ENCODE data around the gene MRGPRE.

MRGPRE gene

GRCh38 chr11:3213659-3214419, 18.4 kb downstream of the MRGPRE start:
- Histone ChIP-seq H3K4me3 (ENCODE audit: low read length) (no peak overlapping the region), H3K9me3 (ENCODE audit: low read length) (no peaks in the 10 kb centered on the region), H3K36me3 (ENCODE audit: insufficient read depth, low read length) (no peaks in the 10 kb centered on the region), H3K27me3 (ENCODE audit: insufficient read depth, low read length) (peaks cover 1% of the 10 kb centered on the region), H3K4me1 (ENCODE audit: insufficient read depth, low read length) (no peaks in the 10 kb centered on the region), H2AFZ (ENCODE audit: low read depth, low read length) (no peak overlapping the region)

GRCh38 chr11:3208272-3208671, 23.9 kb downstream of the MRGPRE start:
- Histone ChIP-seq H3K9me3 (ENCODE audit: low read length) (no peaks in the 10 kb centered on the region), H3K4me1 (ENCODE audit: insufficient read depth, low read length) (no peaks in the 10 kb centered on the region), H3K36me3 (ENCODE audit: insufficient read depth, low read length) (no peaks in the 10 kb centered on the region), H2AFZ (ENCODE audit: low read depth, low read length) (no peak overlapping the region), H3K4me3 (ENCODE audit: low read length) (no peak overlapping the region), H3K27me3 (ENCODE audit: insufficient read depth, low read length) (peaks cover 22% of the 10 kb centered on the region)

- Histone ChIP-seq H3K27me3 (ENCODE audit: insufficient read depth, low read length) (peaks cover 28% of the 10 kb centered on the region), H3K9me3 (ENCODE audit: low read length) (no peaks in the 10 kb centered on the region), H2AFZ (ENCODE audit: low read depth, low read length) (no peak overlapping the region), H3K4me1 (ENCODE audit: insufficient read depth, low read length) (no peaks in the 10 kb centered on the region), H3K36me3 (ENCODE audit: insufficient read depth, low read length) (no peaks in the 10 kb centered on the region), H3K4me3 (ENCODE audit: low read length) (no peak overlapping the region)
Observed at GRCh38 chr11:3207526-3208189, 24.6 kb downstream of the MRGPRE start.

GRCh38 chr11:3206922-3207204, 25.4 kb downstream of the MRGPRE start:
- no peak overlapping the region for H2AFZ ChIP-seq (ENCODE audit: low read depth, low read length)
- no peak overlapping the region for H3K4me3 ChIP-seq (ENCODE audit: low read length)
- H3K36me3 ChIP-seq (ENCODE audit: insufficient read depth, low read length) = no peaks in the 10 kb centered on the region
- H3K27me3 ChIP-seq (ENCODE audit: insufficient read depth, low read length) = peaks cover 36% of the 10 kb centered on the region
- no peaks in the 10 kb centered on the region for H3K4me1 ChIP-seq (ENCODE audit: insufficient read depth, low read length)
- H3K9me3 ChIP-seq (ENCODE audit: low read length) = no peaks in the 10 kb centered on the region

- no peaks in the 10 kb centered on the region for H3K36me3 ChIP-seq (ENCODE audit: insufficient read depth, low read length)
- H3K9me3 ChIP-seq (ENCODE audit: low read length) = no peaks in the 10 kb centered on the region
- H3K27me3 ChIP-seq (ENCODE audit: insufficient read depth, low read length) = peaks cover 42% of the 10 kb centered on the region
Observed at GRCh38 chr11:3206156-3206921, 25.9 kb downstream of the MRGPRE start.

GRCh38 chr11:3205261-3206155, 26.7 kb downstream of the MRGPRE start:
- Histone ChIP-seq H3K4me3 (ENCODE audit: low read length) (no peak overlapping the region), H3K36me3 (ENCODE audit: insufficient read depth, low read length) (no peaks in the 10 kb centered on the region), H3K9me3 (ENCODE audit: low read length) (no peaks in the 10 kb centered on the region), H3K27me3 (ENCODE audit: insufficient read depth, low read length) (peaks cover 49% of the 10 kb centered on the region), H2AFZ (ENCODE audit: low read depth, low read length) (no peak overlapping the region), H3K4me1 (ENCODE audit: insufficient read depth, low read length) (no peaks in the 10 kb centered on the region)

More at GRCh38 chr11:3206156-3206921, 25.9 kb downstream of the MRGPRE start:
- Histone ChIP-seq H2AFZ (ENCODE audit: low read depth, low read length) (no peak overlapping the region), H3K4me3 (ENCODE audit: low read length) (no peak overlapping the region), H3K4me1 (ENCODE audit: insufficient read depth, low read length) (no peaks in the 10 kb centered on the region)

- H3K36me3 ChIP-seq (ENCODE audit: insufficient read depth, low read length) = no peaks in the 10 kb centered on the region
- H3K27me3 ChIP-seq (ENCODE audit: insufficient read depth, low read length) = peaks cover 50% of the 10 kb centered on the region
Observed at GRCh38 chr11:3204141-3205015, 27.8 kb downstream of the MRGPRE start.

GRCh38 chr11:3203221-3204043, 28.8 kb downstream of the MRGPRE start:
- H3K4me1 ChIP-seq (ENCODE audit: insufficient read depth, low read length) = no peaks in the 10 kb centered on the region
- H3K9me3 ChIP-seq (ENCODE audit: low read length) = no peaks in the 10 kb centered on the region
- H2AFZ ChIP-seq (ENCODE audit: low read depth, low read length) = no peak overlapping the region
- peaks cover 50% of the 10 kb centered on the region for H3K27me3 ChIP-seq (ENCODE audit: insufficient read depth, low read length)
- H3K4me3 ChIP-seq (ENCODE audit: low read length) = no peak overlapping the region
- H3K36me3 ChIP-seq (ENCODE audit: insufficient read depth, low read length) = no peaks in the 10 kb centered on the region

More at GRCh38 chr11:3204141-3205015, 27.8 kb downstream of the MRGPRE start:
- Histone ChIP-seq H3K4me3 (ENCODE audit: low read length) (no peak overlapping the region), H3K4me1 (ENCODE audit: insufficient read depth, low read length) (no peaks in the 10 kb centered on the region), H3K9me3 (ENCODE audit: low read length) (no peaks in the 10 kb centered on the region), H2AFZ (ENCODE audit: low read depth, low read length) (no peak overlapping the region)

- H2AFZ ChIP-seq (ENCODE audit: low read depth, low read length) = no peak overlapping the region
- no peaks in the 10 kb centered on the region for H3K36me3 ChIP-seq (ENCODE audit: insufficient read depth, low read length)
- no peaks in the 10 kb centered on the region for H3K4me1 ChIP-seq (ENCODE audit: insufficient read depth, low read length)
- H3K9me3 ChIP-seq (ENCODE audit: low read length) = no peaks in the 10 kb centered on the region
- peaks cover 56% of the 10 kb centered on the region for H3K27me3 ChIP-seq (ENCODE audit: insufficient read depth, low read length)
- no peak overlapping the region for H3K4me3 ChIP-seq (ENCODE audit: low read length)
Observed at GRCh38 chr11:3202759-3203158, 29.5 kb downstream of the MRGPRE start.

- Histone ChIP-seq H2AFZ (ENCODE audit: low read depth, low read length) (no peak overlapping the region), H3K4me3 (ENCODE audit: low read length) (no peak overlapping the region), H3K4me1 (ENCODE audit: insufficient read depth, low read length) (no peaks in the 10 kb centered on the region), H3K9me3 (ENCODE audit: low read length) (no peaks in the 10 kb centered on the region), H3K36me3 (ENCODE audit: insufficient read depth, low read length) (no peaks in the 10 kb centered on the region), H3K27me3 (ENCODE audit: insufficient read depth, low read length) (peaks cover 60% of the 10 kb centered on the region)
Observed at GRCh38 chr11:3202305-3202704, 29.9 kb downstream of the MRGPRE start.

- Histone ChIP-seq H3K4me1 (ENCODE audit: insufficient read depth, low read length) (no peaks in the 10 kb centered on the region), H3K4me3 (ENCODE audit: low read length) (no peak overlapping the region), H3K27me3 (ENCODE audit: insufficient read depth, low read length) (peaks cover 66% of the 10 kb centered on the region), H3K36me3 (ENCODE audit: insufficient read depth, low read length) (no peaks in the 10 kb centered on the region), H2AFZ (ENCODE audit: low read depth, low read length) (no peak overlapping the region), H3K9me3 (ENCODE audit: low read length) (no peaks in the 10 kb centered on the region)
Observed at GRCh38 chr11:3201677-3202181, 30.5 kb downstream of the MRGPRE start.

All from neuron (in vitro differentiated cells).